ENCODE measurements around the gene DDX43. TPM values are rescaled to one million over a fixed set of nuclear protein-coding genes. Genes with fewer than 3 reads are reported as not detected.

Gene DDX43
- total and polyA plus RNA-seq, 12 donors: 0.11 to 1.6 (median 0.47) TPM; not detected in 2

DNA sequence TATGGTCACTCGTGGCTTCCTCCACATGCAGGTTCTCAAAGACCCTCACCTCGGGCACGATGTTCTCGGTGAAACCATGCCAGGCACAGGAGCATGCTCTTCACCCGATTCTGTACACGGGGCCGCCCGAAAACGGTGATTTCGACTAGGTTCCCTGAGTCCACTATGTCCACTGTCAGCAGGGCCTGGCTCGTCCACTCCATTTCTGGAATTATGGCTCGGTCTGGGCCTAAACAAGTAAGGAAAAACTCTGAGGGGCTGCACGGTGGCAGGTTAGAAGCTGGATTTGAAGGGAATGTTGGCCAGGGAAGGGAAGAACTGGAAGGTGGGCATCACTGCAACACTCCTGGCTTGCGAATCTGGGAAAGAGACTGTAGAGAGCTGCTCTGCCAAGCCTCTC lies 25.5 kb upstream of the DDX43 start:
- Histone ChIP-seq H3K27me3 (no peaks in the 10 kb centered on the region), H3K4me3 (no peak overlapping the region), H3K36me3 (replicated peaks in 1 of 2) (no peaks in the 10 kb centered on the region), H3K27ac (no peak overlapping the region), H3K9me3 (replicated peaks in 1 of 3) (no peaks in the 10 kb centered on the region), H3K4me1 (replicated peaks in 1 of 2) (no peaks in the 10 kb centered on the region)
- WGBS, 4 donors: 85 to 90% (median 88%) methylated on average over 14 of the region's 14 CpGs
- DNase-seq: no peak
- intact Hi-C loops (cut with DNase I): no loop called here
- TF ChIP-seq, protein P1, sequence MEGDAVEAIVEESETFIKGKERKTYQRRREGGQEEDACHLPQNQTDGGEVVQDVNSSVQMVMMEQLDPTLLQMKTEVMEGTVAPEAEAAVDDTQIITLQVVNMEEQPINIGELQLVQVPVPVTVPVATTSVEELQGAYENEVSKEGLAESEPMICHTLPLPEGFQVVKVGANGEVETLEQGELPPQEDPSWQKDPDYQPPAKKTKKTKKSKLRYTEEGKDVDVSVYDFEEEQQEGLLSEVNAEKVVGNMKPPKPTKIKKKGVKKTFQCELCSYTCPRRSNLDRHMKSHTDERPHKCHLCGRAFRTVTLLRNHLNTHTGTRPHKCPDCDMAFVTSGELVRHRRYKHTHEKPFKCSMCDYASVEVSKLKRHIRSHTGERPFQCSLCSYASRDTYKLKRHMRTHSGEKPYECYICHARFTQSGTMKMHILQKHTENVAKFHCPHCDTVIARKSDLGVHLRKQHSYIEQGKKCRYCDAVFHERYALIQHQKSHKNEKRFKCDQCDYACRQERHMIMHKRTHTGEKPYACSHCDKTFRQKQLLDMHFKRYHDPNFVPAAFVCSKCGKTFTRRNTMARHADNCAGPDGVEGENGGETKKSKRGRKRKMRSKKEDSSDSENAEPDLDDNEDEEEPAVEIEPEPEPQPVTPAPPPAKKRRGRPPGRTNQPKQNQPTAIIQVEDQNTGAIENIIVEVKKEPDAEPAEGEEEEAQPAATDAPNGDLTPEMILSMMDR (IDR thresholded peaks at IDR 0.05): no peak
- TF ChIP-seq POLR2A (IDR thresholded peaks at IDR 0.05): no peak

DNA sequence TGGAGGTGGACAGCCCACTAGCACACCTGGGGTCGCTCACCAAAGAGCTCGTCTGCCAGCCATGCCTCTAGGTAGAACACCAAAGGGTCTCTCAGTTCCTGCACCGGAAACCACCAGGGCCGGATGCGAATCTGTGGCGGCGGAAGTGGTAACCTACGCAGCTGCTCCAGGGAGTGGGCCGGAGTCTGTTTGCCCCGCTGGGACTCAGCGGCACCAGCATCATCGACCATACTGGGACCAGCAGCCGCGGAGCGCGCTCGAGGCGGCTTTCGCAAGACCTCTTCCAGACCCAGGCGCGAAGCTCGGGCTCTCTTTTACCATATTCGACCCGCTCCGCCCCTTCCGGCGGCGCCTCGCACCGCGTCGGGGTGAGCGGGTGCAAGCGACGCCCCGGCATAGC lies 25.1 kb upstream of the DDX43 start, which contains the start of gene OOEP:
Gene OOEP, minus strand, starts transcription at position 335 of the 400 bp plus-strand sequence. Its CDS starts 105 bp downstream, at position 230.
- TF ChIP-seq POLR2A (IDR thresholded peaks at IDR 0.05): no peak
- TF ChIP-seq, protein P1 (IDR thresholded peaks at IDR 0.05): no peak

DNA sequence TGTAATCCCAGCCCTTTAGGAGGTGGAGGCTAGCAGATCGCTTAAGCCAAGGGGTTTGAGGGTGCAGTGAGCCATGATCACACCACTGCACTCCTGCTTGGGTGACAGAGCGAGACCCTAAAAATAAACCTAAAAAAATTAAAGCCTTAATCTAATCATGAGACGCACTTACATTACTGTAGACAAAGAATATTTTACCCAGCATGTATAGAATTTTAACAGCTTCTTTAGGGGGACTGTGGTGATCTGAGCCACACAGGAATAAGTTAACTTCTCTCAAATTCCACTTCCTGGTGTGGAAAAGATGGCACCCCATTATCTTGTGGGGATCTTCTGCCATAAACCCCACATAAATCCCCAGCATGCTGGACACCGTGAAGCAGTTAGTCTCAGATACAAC lies 22.6 kb upstream of the DDX43 start:
- Histone ChIP-seq H3K4me1 (replicated peaks in 1 of 2) (no peaks in the 10 kb centered on the region), H3K27ac (no peak overlapping the region), H3K36me3 (replicated peaks in 1 of 2) (no peaks in the 10 kb centered on the region), H3K9me3 (replicated peaks in 1 of 3) (no peaks in the 10 kb centered on the region), H3K4me3 (no peak overlapping the region), H3K27me3 (no peaks in the 10 kb centered on the region)
- no peak for DNase-seq
- WGBS, 4 donors: 91 to 97% (median 94%) methylated on average over 4 of the region's 4 CpGs
- no peak for TF ChIP-seq POLR2A (IDR thresholded peaks at IDR 0.05)
- TF ChIP-seq, protein P1 (IDR thresholded peaks at IDR 0.05): no peak
- intact Hi-C loops (cut with DNase I): no loop called here

More for the DNA sequence above, 25.1 kb upstream of the DDX43 start, which contains the start of gene OOEP:
- Histone ChIP-seq H3K36me3 (replicated peaks in 1 of 2) (no peaks in the 10 kb centered on the region), H3K4me3 (no peak within 1 kb of the TSS), H3K27me3 (no peaks in the 10 kb centered on the region), H3K4me1 (replicated peaks in 1 of 2) (no peaks in the 10 kb centered on the region), H3K9me3 (replicated peaks in 1 of 3) (no peaks in the 10 kb centered on the region), H3K27ac (no peak within 1 kb of the TSS)
- intact Hi-C loops (cut with DNase I): no loop called here
- WGBS, 4 donors: 94 to 97% (median 95%) methylated on average over 28 to 36 of the region's 36 CpGs
- DNase-seq: no peak

DNA sequence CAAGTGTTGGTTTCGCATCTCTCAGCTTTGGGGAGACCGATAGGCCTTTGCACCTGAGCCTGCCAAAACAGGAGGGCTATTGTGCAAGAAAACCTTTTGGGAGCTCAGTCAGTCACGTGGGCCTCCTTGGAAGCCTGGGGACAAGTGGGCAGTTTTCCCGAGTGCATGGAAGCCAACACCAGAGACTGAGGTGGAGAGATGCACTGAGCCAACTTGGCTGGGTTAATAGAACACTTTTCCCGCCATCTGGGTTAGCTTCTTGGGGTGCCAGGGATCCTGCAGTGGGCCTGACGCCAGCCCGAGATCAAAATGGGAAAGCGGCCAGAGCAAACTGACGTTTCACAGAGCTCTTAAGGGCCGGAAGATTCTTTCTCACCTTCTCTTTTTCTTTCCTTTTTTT lies 22.1 kb upstream of the DDX43 start:
- WGBS, 4 donors: 79 to 93% (median 85%) methylated on average over 9 to 10 of the region's 10 CpGs
- intact Hi-C loops (cut with DNase I): no loop called here

More for the DNA sequence above, 22.1 kb upstream of the DDX43 start:
- no peak overlapping the region for H3K27ac ChIP-seq
- no peaks in the 10 kb centered on the region for H3K9me3 ChIP-seq (replicated peaks in 1 of 3)
- TF ChIP-seq, protein P1 (IDR thresholded peaks at IDR 0.05): no peak
- no peak for TF ChIP-seq POLR2A (IDR thresholded peaks at IDR 0.05)
- no peaks in the 10 kb centered on the region for H3K4me1 ChIP-seq (replicated peaks in 1 of 2)
- no peaks in the 10 kb centered on the region for H3K27me3 ChIP-seq
- H3K36me3 ChIP-seq (replicated peaks in 1 of 2): no peaks in the 10 kb centered on the region
- H3K4me3 ChIP-seq: no peak overlapping the region
- no peak for DNase-seq
